Activated naive CD8-positive, alpha-beta T cell treated with anti-CD3 and anti-CD28 coated beads for 36 hours (primary cell): ENCODE data around the gene FADS3. TPM values are rescaled to one million over a fixed set of nuclear protein-coding genes. Genes with fewer than 3 reads are reported as not detected.
"Not testable (repeated sequence)": the region's sequence is repeated elsewhere in the genome, so short reads cannot be mapped to it uniquely, and the experiment has no call there.

Source experiments
- DNase-seq: peaks from one replicate; pipeline ENCODE4 v3.0.0; 2021
- H3K27ac Mint-ChIP-seq: one replicate; pipeline ENCODE4 v1.8.0; 2022; ENCODE audit warnings: mild to moderate bottlenecking, moderate library complexity, mixed read lengths
- H3K27me3 Mint-ChIP-seq: one replicate; pipeline ENCODE4 v1.8.0; 2022; ENCODE audit warnings: mild to moderate bottlenecking, mixed read lengths
- H3K36me3 Mint-ChIP-seq: one replicate; pipeline ENCODE4 v1.8.0; 2021; ENCODE audit warnings: mild to moderate bottlenecking, mixed read lengths
- H3K4me1 Mint-ChIP-seq: one replicate; pipeline ENCODE4 v1.8.0; 2021; ENCODE audit warnings: mixed read lengths
- H3K4me3 Mint-ChIP-seq: one replicate; pipeline ENCODE4 v1.8.0; 2022; ENCODE audit warnings: mild to moderate bottlenecking, moderate library complexity, mixed read lengths
- H3K9me3 Mint-ChIP-seq: one replicate; pipeline ENCODE4 v1.8.0; 2022; ENCODE audit warnings: mixed read lengths
- total RNA-seq, 2 experiments: library from RNA; stranded (reverse); gene quantifications; one replicate each; pipeline ENCODE4 v1.2.3, GENCODE V29; 2021

Gene FADS3
- total RNA-seq, 2 experiments from 2014 or later = 5.7 to 6.4 TPM

DNA sequence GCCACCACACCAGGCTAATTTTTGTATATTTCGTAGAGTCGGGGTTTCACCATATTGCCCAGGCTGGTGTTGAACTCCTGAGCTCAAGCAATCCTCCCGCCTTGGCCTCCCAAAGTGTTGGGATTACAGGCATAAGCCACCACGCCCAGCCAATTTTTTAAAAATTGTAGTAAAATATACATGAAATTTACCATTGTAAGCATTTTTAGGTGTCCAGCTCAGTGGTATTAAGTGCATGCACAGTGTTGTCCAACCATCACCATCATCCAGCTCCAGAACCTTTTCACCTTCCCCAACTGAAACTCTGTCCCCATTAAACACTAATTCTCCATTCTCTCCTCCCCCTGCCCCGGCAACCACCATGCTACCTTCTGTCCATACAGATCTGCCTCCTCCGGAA, 8.5 kb downstream of the FADS3 start:
- Mint-ChIP-seq H3K27me3 (no peaks in the 10 kb centered on the region), H3K9me3 (no peaks in the 10 kb centered on the region), H3K4me1 (no peaks in the 10 kb centered on the region), H3K27ac (no peak overlapping the region), H3K4me3 (no peak overlapping the region), H3K36me3 (no peaks in the 10 kb centered on the region)
- DNase-seq = no peak

DNA sequence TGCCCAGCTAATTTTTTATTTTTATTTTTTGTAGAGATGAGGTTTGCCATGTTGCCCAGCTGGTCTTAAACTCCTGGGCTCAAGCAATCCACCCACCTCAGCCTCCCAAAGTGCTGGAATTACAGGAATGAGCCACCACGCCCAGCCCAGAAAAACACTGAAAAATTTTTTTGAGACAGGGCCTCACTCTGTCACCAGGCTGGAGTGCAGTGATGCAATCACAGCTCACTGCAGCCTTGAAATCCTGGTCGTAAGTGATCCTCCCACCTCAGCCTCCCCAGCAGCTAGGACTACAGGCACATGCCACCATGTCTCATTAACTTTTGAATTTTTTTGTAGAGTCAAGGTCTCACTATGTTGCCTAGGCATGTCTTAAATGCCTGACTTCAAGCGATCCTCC, 9.1 kb downstream of the FADS3 start:
- not testable (repeated sequence) for H3K4me3 Mint-ChIP-seq, H3K4me1 Mint-ChIP-seq, H3K36me3 Mint-ChIP-seq, H3K27me3 Mint-ChIP-seq, DNase-seq, H3K27ac Mint-ChIP-seq, H3K9me3 Mint-ChIP-seq

- no peaks in the 10 kb centered on the region for H3K27me3 Mint-ChIP-seq
- no peak for DNase-seq
- H3K9me3 Mint-ChIP-seq = no peaks in the 10 kb centered on the region
- H3K4me1 Mint-ChIP-seq = no peaks in the 10 kb centered on the region
- H3K36me3 Mint-ChIP-seq = no peaks in the 10 kb centered on the region
- H3K27ac Mint-ChIP-seq = peak overlapping the region; percentile 12
- no peak overlapping the region for H3K4me3 Mint-ChIP-seq
These were observed 9.9 kb downstream of the FADS3 start for GRCh38 chr11:61881397-61881796.

- DNase-seq = no peak
- Mint-ChIP-seq H3K4me3 (no peak overlapping the region), H3K27me3 (no peaks in the 10 kb centered on the region), H3K27ac (no peak overlapping the region), H3K36me3 (no peaks in the 10 kb centered on the region), H3K9me3 (no peaks in the 10 kb centered on the region), H3K4me1 (no peaks in the 10 kb centered on the region)
These were observed 10.9 kb downstream of the FADS3 start for GRCh38 chr11:61880454-61880853.

DNA sequence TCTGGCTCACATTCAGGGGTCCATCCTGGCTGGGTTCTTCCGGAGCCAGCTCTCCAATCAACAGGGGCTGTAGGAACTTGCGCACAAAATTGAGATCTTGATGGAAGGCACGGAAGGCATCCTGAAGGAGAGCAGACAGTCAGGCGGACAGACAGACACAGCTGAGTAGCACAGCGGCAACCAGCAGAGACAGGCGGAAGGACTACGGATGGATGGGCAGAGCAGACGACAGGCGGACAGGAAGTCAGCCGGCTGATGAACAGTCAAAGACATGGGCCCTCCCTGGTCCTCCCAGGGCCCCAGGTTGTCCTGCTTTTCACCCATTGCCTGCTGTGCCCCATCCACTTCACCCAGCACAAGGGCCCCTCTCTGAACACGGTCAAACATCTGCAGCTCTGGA, 11.3 kb downstream of the FADS3 start:
- Mint-ChIP-seq H3K36me3 (no peaks in the 10 kb centered on the region), H3K4me3 (no peak overlapping the region), H3K27me3 (no peaks in the 10 kb centered on the region), H3K4me1 (no peaks in the 10 kb centered on the region), H3K27ac (no peak overlapping the region), H3K9me3 (no peaks in the 10 kb centered on the region)
- no peak for DNase-seq

DNA sequence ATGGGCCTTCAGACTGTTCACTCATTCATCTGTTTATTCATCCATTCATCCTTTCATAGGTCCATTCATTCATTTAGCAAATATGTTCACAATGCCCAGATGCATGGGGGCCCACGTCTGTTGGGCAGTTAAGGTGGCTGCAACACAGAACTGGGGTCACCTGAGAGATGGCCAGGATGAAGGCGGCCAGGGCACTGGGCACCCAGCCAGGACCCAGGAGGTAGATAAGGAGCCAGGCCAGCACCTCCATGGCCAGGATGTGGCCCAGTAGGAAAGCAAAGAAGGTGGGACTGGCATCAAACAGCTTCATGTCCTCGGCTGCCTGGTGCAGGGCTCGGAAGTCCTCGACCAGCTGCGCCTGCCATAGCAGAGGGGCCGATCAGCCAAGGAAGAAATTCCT, 12.2 kb downstream of the FADS3 start:
- H3K36me3 Mint-ChIP-seq = no peaks in the 10 kb centered on the region
- no peak overlapping the region for H3K27ac Mint-ChIP-seq
- H3K4me3 Mint-ChIP-seq = no peak overlapping the region
- no peaks in the 10 kb centered on the region for H3K27me3 Mint-ChIP-seq
- H3K9me3 Mint-ChIP-seq = no peaks in the 10 kb centered on the region
- no peaks in the 10 kb centered on the region for H3K4me1 Mint-ChIP-seq
- no peak for DNase-seq

GRCh38 chr11:61875698-61876097, 15.6 kb downstream of the FADS3 start:
- H3K9me3 Mint-ChIP-seq = no peaks in the 10 kb centered on the region

GRCh38 chr11:61874853-61875252, 16.5 kb downstream of the FADS3 start:
- peaks cover 4% of the 10 kb centered on the region for H3K4me1 Mint-ChIP-seq
- H3K36me3 Mint-ChIP-seq = no peaks in the 10 kb centered on the region
- no peak overlapping the region for H3K27ac Mint-ChIP-seq
- DNase-seq = no peak
- H3K27me3 Mint-ChIP-seq = peaks cover 8% of the 10 kb centered on the region
- H3K9me3 Mint-ChIP-seq = no peaks in the 10 kb centered on the region
- no peak overlapping the region for H3K4me3 Mint-ChIP-seq

More at GRCh38 chr11:61875698-61876097, 15.6 kb downstream of the FADS3 start:
- Mint-ChIP-seq H3K4me1 (peaks cover 4% of the 10 kb centered on the region), H3K27me3 (peaks cover 7% of the 10 kb centered on the region), H3K4me3 (no peak overlapping the region), H3K27ac (no peak overlapping the region), H3K36me3 (no peaks in the 10 kb centered on the region)
- DNase-seq = no peak

DNA sequence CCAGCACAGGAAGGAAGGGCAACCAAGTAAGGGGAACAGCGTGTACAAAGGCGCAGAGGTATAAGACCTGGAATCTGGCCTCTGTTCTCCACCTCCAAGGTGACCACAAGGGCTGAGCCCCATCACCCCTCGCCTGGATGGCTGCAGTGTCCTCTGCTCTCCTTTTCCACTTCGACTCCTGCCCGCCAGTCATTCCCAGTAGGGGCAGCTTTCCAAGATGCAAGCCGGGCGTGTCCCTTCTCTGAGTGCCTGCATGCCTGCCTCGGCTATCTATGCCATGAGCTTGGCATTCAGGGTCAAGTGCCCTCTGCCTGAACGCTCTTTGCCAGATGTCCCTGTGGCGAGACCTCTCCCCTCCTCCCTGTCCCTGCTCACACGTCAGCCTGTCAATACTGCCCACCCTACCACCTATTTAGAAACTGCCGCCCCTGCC, 17.0 kb downstream of the FADS3 start:
- Mint-ChIP-seq H3K4me3 (no peak overlapping the region), H3K27ac (no peak overlapping the region), H3K4me1 (peaks cover 4% of the 10 kb centered on the region), H3K36me3 (no peaks in the 10 kb centered on the region), H3K9me3 (no peaks in the 10 kb centered on the region), H3K27me3 (peaks cover 12% of the 10 kb centered on the region)
- DNase-seq = no peak

DNA sequence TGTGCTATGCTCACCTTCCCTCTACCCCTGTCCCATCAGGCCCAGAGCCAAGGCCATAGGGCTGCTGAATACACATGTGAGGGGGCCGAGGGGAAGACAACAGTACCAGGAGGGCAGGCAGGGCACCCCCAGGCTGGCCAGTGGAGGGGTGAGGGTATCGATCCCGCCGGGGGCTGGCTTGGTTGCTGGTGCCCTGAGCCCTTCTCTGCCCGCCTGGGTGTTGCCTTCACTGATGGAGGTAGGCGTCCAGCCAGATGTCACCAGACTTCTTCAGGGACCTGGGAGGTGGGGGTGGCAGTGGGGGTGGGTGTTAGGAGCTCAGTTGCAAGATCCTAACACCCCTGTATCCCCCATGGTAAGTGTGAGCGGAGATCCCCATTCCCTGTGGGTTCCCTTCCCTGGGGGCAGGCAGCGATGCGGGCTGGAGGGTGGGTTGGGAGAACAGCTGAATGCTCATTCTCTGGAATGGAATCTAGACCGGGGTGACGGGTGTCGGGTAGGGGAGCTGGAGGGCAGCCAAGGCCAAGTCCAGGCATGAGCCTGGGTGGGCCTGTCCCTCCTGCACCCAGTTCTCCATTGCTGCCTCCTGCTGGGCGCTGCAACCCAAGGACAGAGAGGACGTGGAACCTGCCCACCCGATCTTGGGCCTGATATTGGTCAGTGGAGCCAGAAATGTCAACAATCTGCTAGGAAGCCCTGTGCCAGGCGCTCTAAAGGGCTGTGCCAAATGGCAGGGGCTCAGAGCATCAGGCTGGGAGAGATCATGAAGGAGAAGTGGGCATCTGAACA, 17.6 kb downstream of the FADS3 start:
- no peak for DNase-seq
- Mint-ChIP-seq H3K4me1 (peaks cover 4% of the 10 kb centered on the region), H3K27me3 (peaks cover 12% of the 10 kb centered on the region), H3K36me3 (no peaks in the 10 kb centered on the region), H3K4me3 (no peak overlapping the region), H3K27ac (no peak overlapping the region), H3K9me3 (no peaks in the 10 kb centered on the region)

GRCh38 chr11:61872935-61873565, 18.3 kb downstream of the FADS3 start:
- no peaks in the 10 kb centered on the region for H3K9me3 Mint-ChIP-seq
- peaks cover 4% of the 10 kb centered on the region for H3K4me1 Mint-ChIP-seq
- no peak overlapping the region for H3K27ac Mint-ChIP-seq
- peaks cover 12% of the 10 kb centered on the region for H3K27me3 Mint-ChIP-seq
- no peaks in the 10 kb centered on the region for H3K36me3 Mint-ChIP-seq
- DNase-seq = no peak
- H3K4me3 Mint-ChIP-seq = no peak overlapping the region

DNA sequence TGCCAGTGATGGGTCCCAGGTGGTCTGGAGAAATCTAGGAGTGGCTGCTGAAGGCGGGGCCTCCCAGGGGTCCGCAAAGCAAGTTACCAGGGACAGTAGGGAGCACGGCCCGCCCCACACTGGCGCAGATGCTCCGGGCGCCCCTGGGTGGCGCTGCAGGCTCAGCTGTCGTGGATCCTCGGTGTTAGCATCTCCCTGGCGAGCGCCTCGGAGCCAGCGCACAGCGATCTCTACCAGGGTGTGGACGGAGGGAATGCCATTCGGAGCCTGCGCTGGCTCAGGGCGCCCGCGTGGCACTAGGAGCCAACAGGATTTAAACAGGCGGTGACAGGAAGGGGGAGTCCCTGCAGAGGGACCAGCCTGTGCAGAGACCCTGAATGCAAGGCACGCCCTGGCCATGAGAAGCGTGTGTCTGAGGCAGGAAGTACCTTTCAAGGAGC, 20.2 kb downstream of the FADS3 start:
- no peak overlapping the region for H3K27ac Mint-ChIP-seq
- H3K36me3 Mint-ChIP-seq = no peaks in the 10 kb centered on the region
- peaks cover 4% of the 10 kb centered on the region for H3K4me1 Mint-ChIP-seq
- peak; percentile 77 for DNase-seq
- H3K27me3 Mint-ChIP-seq = peaks cover 12% of the 10 kb centered on the region
- no peaks in the 10 kb centered on the region for H3K9me3 Mint-ChIP-seq
- no peak overlapping the region for H3K4me3 Mint-ChIP-seq

DNA sequence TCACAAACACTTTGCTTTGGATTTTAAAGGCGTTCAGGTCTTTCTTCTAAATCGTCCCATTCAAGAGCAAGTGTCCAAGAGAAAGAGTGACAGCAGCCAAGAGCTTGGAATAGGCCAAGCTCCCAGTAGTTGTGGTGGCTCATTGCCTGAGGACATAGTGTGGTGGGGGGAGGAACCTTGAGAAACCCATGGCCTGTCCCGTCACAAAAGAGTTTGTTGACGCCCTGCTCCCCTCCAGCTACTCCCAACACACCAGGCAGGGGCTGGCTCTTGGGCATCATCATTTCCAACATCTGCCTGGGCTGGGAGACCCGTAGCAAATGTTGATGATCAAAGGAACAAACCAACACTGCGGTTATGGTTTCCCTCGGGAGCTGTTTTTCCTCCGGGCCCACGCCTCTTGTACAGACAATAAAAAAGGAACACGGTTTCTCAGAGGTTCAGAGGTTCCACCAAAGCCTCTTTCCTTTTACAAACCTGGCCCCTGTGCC, 20.8 kb downstream of the FADS3 start:
- Mint-ChIP-seq H3K4me1 (peaks cover 4% of the 10 kb centered on the region), H3K9me3 (no peaks in the 10 kb centered on the region), H3K36me3 (peaks cover 3% of the 10 kb centered on the region), H3K27me3 (peaks cover 12% of the 10 kb centered on the region), H3K27ac (no peak overlapping the region), H3K4me3 (no peak overlapping the region)
- DNase-seq = no peak

- Mint-ChIP-seq H3K27ac (no peak overlapping the region), H3K27me3 (peaks cover 12% of the 10 kb centered on the region), H3K4me3 (no peak overlapping the region), H3K36me3 (peaks cover 3% of the 10 kb centered on the region), H3K4me1 (peaks cover 4% of the 10 kb centered on the region), H3K9me3 (no peaks in the 10 kb centered on the region)
- DNase-seq = no peak
These were observed 21.5 kb downstream of the FADS3 start for GRCh38 chr11:61869708-61870451.

GRCh38 chr11:61869429-61869707, 22.0 kb downstream of the FADS3 start:
- Mint-ChIP-seq H3K9me3 (no peaks in the 10 kb centered on the region), H3K27ac (no peak overlapping the region), H3K36me3 (peaks cover 3% of the 10 kb centered on the region), H3K4me3 (no peak overlapping the region), H3K4me1 (peaks cover 4% of the 10 kb centered on the region), H3K27me3 (peaks cover 12% of the 10 kb centered on the region)
- DNase-seq = no peak
